OCI-LY1 (cell line): ENCODE results near the gene ADTRP.

Source experiments
- CTCF ChIP-seq: fragments of 200-600 bp; sonication (generic), shearing (Covaris generic); IDR thresholded peaks from 2 replicates; pipeline ENCODE4 v1.5.1; 2017; ENCODE audit warnings: mild to moderate bottlenecking, antibody characterized with exemption, low read length, moderate library complexity, mixed read lengths
- EZH2 ChIP-seq: fragments of 200-600 bp; sonication (generic), shearing (Covaris generic); IDR thresholded peaks from 2 replicates; pipeline ENCODE4 v1.8.0; 2017; ENCODE audit warnings: borderline replicate concordance, mixed run types, mild to moderate bottlenecking, antibody characterized with exemption, low read length, moderate library complexity, mixed read lengths

GRCh38 chr6:11774426-11774825 is 4.2 kb downstream of the ADTRP start:
- TF ChIP-seq EZH2 = no peak
- no peak for TF ChIP-seq CTCF
